Panc1 (cell line): ENCODE data around the gene TULP4. TPM values are rescaled to one million over a fixed set of nuclear protein-coding genes. Genes with fewer than 3 reads are reported as not detected.

ENCODE experiments used
- ATAC-seq: fragments of 200-7000 bp; cut with Tn5 transposase; 2 replicates; pipeline ENCODE4 v1.9.1; 2020; ENCODE audit warnings: mild to moderate bottlenecking, moderate library complexity
- BruUV-seq: library from RNA; stranded (reverse); fragments of 400-500 nt; replicated peaks from 2 replicates; lab custom pipeline; 2021; lab: Mats Ljungman, UMichigan
- CTCF ChIA-PET: fragments of 300-600 bp; sonication (Branson Sonifier 250); formaldehyde crosslinking; loops from one replicate; lab custom pipeline; 2022; ENCODE audit warnings: antibody characterized with exemption; lab: Charles Lee
- POLR2A ChIA-PET: fragments of 300-600 bp; sonication (Branson Sonifier 250); formaldehyde crosslinking; loops from one replicate; lab custom pipeline; 2022; ENCODE audit warnings: antibody characterized with exemption; lab: Charles Lee
- DNase-seq: peaks from one replicate; pipeline ENCODE4 v3.0.0-alpha.2; 2010; ENCODE audit warnings: low read depth, low spot score
- H3K27ac ChIP-seq: 2 replicates; pipeline ENCODE4 v1.5.1; 2011; ENCODE audit warnings: mild to moderate bottlenecking, low read length, inconsistent platforms
- H3K27me3 ChIP-seq: fragments of 200-500 bp; sonication (Bioruptor generic); 2 replicates; pipeline ENCODE4 v1.6.0; 2014; ENCODE audit warnings: low read length, inconsistent platforms; ENCODE audit not compliant: control insufficient read depth, insufficient read depth
- H3K36me3 ChIP-seq: fragments of 200-500 bp; sonication (Bioruptor generic); 2 replicates; pipeline ENCODE4 v1.5.1; 2014; ENCODE audit warnings: inconsistent platforms, mild to moderate bottlenecking, low read length, moderate library complexity; ENCODE audit not compliant: control insufficient read depth, insufficient read depth
- H3K4me1 ChIP-seq: 2 replicates; pipeline ENCODE4 v1.5.1; 2011; ENCODE audit warnings: inconsistent platforms, mild to moderate bottlenecking, low read length, moderate library complexity; ENCODE audit not compliant: control insufficient read depth, insufficient read depth
- H3K4me3 ChIP-seq, 2 experiments: 2 replicates each; pipeline ENCODE4 v1.5.1; 2011 to 2012; ENCODE audit warnings: low read depth in 2 of 2, low read length in 2 of 2, mild to moderate bottlenecking in 2 of 2, inconsistent platforms in 1 of 2, moderate library complexity in 1 of 2
- H3K9me3 ChIP-seq: fragments of 200-500 bp; sonication (Bioruptor generic); 2 replicates; pipeline ENCODE4 v1.5.1; 2014; ENCODE audit warnings: low read depth, mild to moderate bottlenecking, inconsistent platforms, low read length, moderate library complexity; ENCODE audit not compliant: control insufficient read depth, insufficient read depth
- POLR2AphosphoS5 ChIP-seq: IDR thresholded peaks from 2 replicates; pipeline ENCODE4 v1.6.1; 2012; ENCODE audit warnings: mild to moderate bottlenecking, low read depth, low read length, moderate library complexity
- SIN3A ChIP-seq: IDR thresholded peaks from 2 replicates; pipeline ENCODE4 v1.6.1; 2012; ENCODE audit warnings: low read depth, mild to moderate bottlenecking, low read length, moderate library complexity, borderline replicate concordance; ENCODE audit not compliant: insufficient read depth
- TCF7L2 ChIP-seq: IDR thresholded peaks from 2 replicates; pipeline ENCODE4 v1.6.1; 2011; ENCODE audit warnings: mild to moderate bottlenecking, low read depth, low read length, inconsistent platforms
- in situ Hi-C: cut with HindIII; loops from 2 replicates; pipeline ENCODE4 v1.10.0; 2016; ENCODE audit warnings: low sequenced_read_pairs, low pct_unique_long_range_greater_than_20kb
- intact Hi-C: fragments of 100-400 bp; cut with micrococcal nuclease; formaldehyde crosslinking; loops from one replicate; pipeline ENCODE4 v1.10.0; 2022; ENCODE audit not compliant: unreplicated experiment
- total RNA-seq: library from RNA; stranded (reverse); gene quantifications from one replicate; pipeline ENCODE4 v1.2.1, GENCODE V29; 2021; ENCODE audit not compliant: unreplicated experiment
- TF ChIP-seq, protein P1 (sequence below): fragments of 450-650 bp; IDR thresholded peaks from 2 replicates; pipeline ENCODE4 v1.5.1; 2017; ENCODE audit warnings: mild to moderate bottlenecking
- TF ChIP-seq, protein P2 (sequence below), 2 experiments: IDR thresholded peaks; 2 replicates each; pipeline ENCODE4 v1.6.1; 2011 to 2012; ENCODE audit warnings: low read depth in 2 of 2, control low read depth in 1 of 2, low read length in 1 of 2, mild to moderate bottlenecking in 1 of 2, moderate library complexity in 1 of 2; ENCODE audit not compliant: insufficient read depth in 1 of 2

TULP4 gene
- total RNA-seq, 1 experiment from 2014 or later: 105 TPM

DNA sequence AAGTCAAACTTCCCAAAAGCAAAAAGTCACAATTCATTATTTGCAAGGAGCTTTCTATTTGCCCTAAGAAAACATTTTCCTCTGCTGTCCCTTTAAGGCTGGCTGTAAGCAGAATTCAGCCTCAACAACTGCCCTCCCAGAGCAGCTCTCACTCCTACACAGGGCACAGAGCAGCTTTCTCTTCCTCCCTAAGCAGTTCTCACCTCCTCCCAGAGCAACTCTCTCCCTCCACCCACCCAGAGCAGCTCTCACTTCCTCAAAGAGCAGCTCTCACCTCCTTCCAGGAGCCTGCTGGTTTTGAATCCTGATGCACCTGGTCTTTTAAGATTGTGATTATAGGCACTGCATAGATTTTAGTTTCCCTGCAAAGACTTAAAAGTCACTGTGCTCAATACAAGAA, 127.0 kb downstream of the TULP4 start:
- intact Hi-C loops: no loop called here
- BruUV-seq: no TSS peak
- Histone ChIP-seq H3K27me3 (no peaks in the 10 kb centered on the region), H3K36me3 (no peaks in the 10 kb centered on the region), H3K4me1 (peaks cover 5% of the 10 kb centered on the region; the same call in 1 of the 2 replicates), H3K4me3 (no peak overlapping the region), H3K27ac (no peak overlapping the region), H3K9me3 (no peaks in the 10 kb centered on the region)
- TF ChIP-seq POLR2AphosphoS5 (no peak), SIN3A (no peak), TCF7L2 (no peak)
- TF ChIP-seq, protein P1, sequence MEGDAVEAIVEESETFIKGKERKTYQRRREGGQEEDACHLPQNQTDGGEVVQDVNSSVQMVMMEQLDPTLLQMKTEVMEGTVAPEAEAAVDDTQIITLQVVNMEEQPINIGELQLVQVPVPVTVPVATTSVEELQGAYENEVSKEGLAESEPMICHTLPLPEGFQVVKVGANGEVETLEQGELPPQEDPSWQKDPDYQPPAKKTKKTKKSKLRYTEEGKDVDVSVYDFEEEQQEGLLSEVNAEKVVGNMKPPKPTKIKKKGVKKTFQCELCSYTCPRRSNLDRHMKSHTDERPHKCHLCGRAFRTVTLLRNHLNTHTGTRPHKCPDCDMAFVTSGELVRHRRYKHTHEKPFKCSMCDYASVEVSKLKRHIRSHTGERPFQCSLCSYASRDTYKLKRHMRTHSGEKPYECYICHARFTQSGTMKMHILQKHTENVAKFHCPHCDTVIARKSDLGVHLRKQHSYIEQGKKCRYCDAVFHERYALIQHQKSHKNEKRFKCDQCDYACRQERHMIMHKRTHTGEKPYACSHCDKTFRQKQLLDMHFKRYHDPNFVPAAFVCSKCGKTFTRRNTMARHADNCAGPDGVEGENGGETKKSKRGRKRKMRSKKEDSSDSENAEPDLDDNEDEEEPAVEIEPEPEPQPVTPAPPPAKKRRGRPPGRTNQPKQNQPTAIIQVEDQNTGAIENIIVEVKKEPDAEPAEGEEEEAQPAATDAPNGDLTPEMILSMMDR: no peak
- TF ChIP-seq, protein P2, sequence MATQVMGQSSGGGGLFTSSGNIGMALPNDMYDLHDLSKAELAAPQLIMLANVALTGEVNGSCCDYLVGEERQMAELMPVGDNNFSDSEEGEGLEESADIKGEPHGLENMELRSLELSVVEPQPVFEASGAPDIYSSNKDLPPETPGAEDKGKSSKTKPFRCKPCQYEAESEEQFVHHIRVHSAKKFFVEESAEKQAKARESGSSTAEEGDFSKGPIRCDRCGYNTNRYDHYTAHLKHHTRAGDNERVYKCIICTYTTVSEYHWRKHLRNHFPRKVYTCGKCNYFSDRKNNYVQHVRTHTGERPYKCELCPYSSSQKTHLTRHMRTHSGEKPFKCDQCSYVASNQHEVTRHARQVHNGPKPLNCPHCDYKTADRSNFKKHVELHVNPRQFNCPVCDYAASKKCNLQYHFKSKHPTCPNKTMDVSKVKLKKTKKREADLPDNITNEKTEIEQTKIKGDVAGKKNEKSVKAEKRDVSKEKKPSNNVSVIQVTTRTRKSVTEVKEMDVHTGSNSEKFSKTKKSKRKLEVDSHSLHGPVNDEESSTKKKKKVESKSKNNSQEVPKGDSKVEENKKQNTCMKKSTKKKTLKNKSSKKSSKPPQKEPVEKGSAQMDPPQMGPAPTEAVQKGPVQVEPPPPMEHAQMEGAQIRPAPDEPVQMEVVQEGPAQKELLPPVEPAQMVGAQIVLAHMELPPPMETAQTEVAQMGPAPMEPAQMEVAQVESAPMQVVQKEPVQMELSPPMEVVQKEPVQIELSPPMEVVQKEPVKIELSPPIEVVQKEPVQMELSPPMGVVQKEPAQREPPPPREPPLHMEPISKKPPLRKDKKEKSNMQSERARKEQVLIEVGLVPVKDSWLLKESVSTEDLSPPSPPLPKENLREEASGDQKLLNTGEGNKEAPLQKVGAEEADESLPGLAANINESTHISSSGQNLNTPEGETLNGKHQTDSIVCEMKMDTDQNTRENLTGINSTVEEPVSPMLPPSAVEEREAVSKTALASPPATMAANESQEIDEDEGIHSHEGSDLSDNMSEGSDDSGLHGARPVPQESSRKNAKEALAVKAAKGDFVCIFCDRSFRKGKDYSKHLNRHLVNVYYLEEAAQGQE (IDR thresholded peaks at IDR 0.05; ENCODE audit: insufficient read depth in 1 of 2, low read depth in 2 of 2, low read length in 1 of 2): no peak
- ATAC-seq (0 out of 2 replicates have a peak, but pooled peaks have one; percentile 62), DNase-seq (no peak)
- CTCF ChIA-PET: interaction anchor here (0.7 kb wide), 1 partner anchor 258 kb away, joined by 7 read pairs; no protein-coding TSS in a partner anchor
- POLR2A ChIA-PET: interaction anchor here (0.6 kb wide), 1 partner anchor 368 kb away, joined by 3 read pairs; no protein-coding TSS in a partner anchor
- in situ Hi-C loops: no loop called here

DNA sequence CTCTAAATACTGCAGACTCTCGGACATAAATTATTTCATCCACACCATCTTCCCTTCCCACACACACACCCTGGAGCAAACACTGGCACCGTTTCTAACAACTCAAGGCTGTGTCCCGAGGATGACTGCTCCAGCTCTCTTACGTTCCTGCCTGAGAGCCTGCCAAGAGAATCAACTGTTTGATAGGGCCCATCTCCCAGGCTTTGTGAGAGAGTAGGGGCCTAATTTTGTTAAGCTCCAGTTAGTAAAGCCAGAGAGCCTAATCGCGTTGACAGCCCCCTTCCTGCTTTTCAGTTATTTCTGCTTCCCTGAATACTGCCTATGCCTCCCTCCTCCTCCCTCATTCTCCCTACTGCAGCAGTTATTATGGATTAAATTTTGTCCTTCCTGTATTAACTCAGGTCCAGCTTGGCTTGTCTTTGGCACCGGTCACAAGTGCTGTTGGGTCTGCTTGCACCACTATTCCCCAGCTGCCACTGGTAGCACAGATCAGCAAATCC, 129.5 kb downstream of the TULP4 start:
- no TSS peak for BruUV-seq
- Histone ChIP-seq H3K4me1 (peaks cover 5% of the 10 kb centered on the region; the same call in 1 of the 2 replicates), H3K27ac (no peak overlapping the region), H3K9me3 (no peaks in the 10 kb centered on the region), H3K27me3 (no peaks in the 10 kb centered on the region), H3K36me3 (no peaks in the 10 kb centered on the region), H3K4me3 (no peak overlapping the region)
- TF ChIP-seq SIN3A (no peak), POLR2AphosphoS5 (no peak), TCF7L2 (no peak)
- TF ChIP-seq, protein P2 (IDR thresholded peaks at IDR 0.05; ENCODE audit: insufficient read depth in 1 of 2, low read depth in 2 of 2, low read length in 1 of 2): no peak
- TF ChIP-seq, protein P1: no peak
- DNase-seq (no peak), ATAC-seq (no peak)
- ChIA-PET POLR2A (no interaction called here), CTCF (no interaction called here)
- in situ Hi-C loops: no loop called here
- intact Hi-C loops: no loop called here
